Keratinocyte (primary cell): Measurements from ENCODE around the gene DNAJC7. TPM values are rescaled to one million over a fixed set of nuclear protein-coding genes. Genes with fewer than 3 reads are reported as not detected.

ENCODE experiments used
- DNase-seq: peaks from one replicate; pipeline ENCODE4 v3.0.0-alpha.2; 2011; ENCODE audit warnings: low read depth, missing footprints, low spot score
- FAIRE-seq: peaks from 2 replicates; lab custom pipeline; 2011; peaks lifted over from hg19 to GRCh38; lab: Jason Lieb, UNC
- H2AFZ ChIP-seq: 2 replicates; pipeline ENCODE4 v1.6.0; 2012; ENCODE audit warnings: low read length, control low read depth, inconsistent platforms; ENCODE audit not compliant: control insufficient read depth
- H3K27ac ChIP-seq: 2 replicates; pipeline ENCODE4 v1.5.1; 2011; ENCODE audit warnings: low read length; ENCODE audit not compliant: control insufficient read depth, insufficient read depth
- H3K27me3 ChIP-seq: 3 replicates; pipeline ENCODE4 v1.6.0; 2011; ENCODE audit warnings: low read length; ENCODE audit not compliant: control insufficient read depth, insufficient read depth; ENCODE audit errors: extremely low read depth
- H3K36me3 ChIP-seq, 2 experiments: 2 replicates in 1 of 2; 3 replicates in 1 of 2; pipeline ENCODE4 v1.5.1; 2011; ENCODE audit warnings: low read length in 2 of 2, mild to moderate bottlenecking in 1 of 2; ENCODE audit not compliant: control insufficient read depth in 2 of 2, insufficient read depth in 2 of 2; ENCODE audit errors: extremely low read depth in 1 of 2
- H3K4me1 ChIP-seq: 3 replicates; pipeline ENCODE4 v1.5.1; 2011; ENCODE audit warnings: low read length; ENCODE audit not compliant: control insufficient read depth, insufficient read depth; ENCODE audit errors: extremely low read depth
- H3K4me2 ChIP-seq: 3 replicates; pipeline ENCODE4 v1.6.0; 2011; ENCODE audit warnings: low read depth, low read length; ENCODE audit not compliant: control insufficient read depth, insufficient read depth; ENCODE audit errors: extremely low read depth
- H3K4me3 ChIP-seq, 3 experiments: fragments of 200-600 bp in 1 of 3; sonication (generic) in 1 of 3; 2 replicates in 2 of 3; 3 replicates in 1 of 3; pipeline ENCODE4 v1.5.1; 2011 to 2016; ENCODE audit warnings: low read length in 3 of 3, mild to moderate bottlenecking in 3 of 3, control low read depth in 2 of 3, inconsistent platforms in 1 of 3, low read depth in 1 of 3, mixed read lengths in 1 of 3, mixed run types in 1 of 3, moderate library complexity in 1 of 3; ENCODE audit not compliant: control insufficient read depth in 2 of 3, insufficient read depth in 2 of 3; ENCODE audit errors: extremely low read depth in 1 of 3
- H3K79me2 ChIP-seq: 2 replicates; pipeline ENCODE4 v1.6.0; 2012; ENCODE audit warnings: low read length; ENCODE audit not compliant: control insufficient read depth, insufficient read depth
- H3K9ac ChIP-seq: 3 replicates; pipeline ENCODE4 v1.6.0; 2011; ENCODE audit warnings: low read length; ENCODE audit not compliant: control insufficient read depth, insufficient read depth; ENCODE audit errors: extremely low read depth
- H3K9me1 ChIP-seq: 3 replicates; pipeline ENCODE4 v1.6.0; 2011; ENCODE audit warnings: low read length; ENCODE audit not compliant: control insufficient read depth, insufficient read depth; ENCODE audit errors: extremely low read depth
- H3K9me3 ChIP-seq: 2 replicates; pipeline ENCODE4 v1.5.1; 2012; ENCODE audit warnings: low read depth, low read length; ENCODE audit not compliant: control insufficient read depth
- H4K20me1 ChIP-seq: 3 replicates; pipeline ENCODE4 v1.6.0; 2011; ENCODE audit warnings: low read length; ENCODE audit not compliant: control insufficient read depth, insufficient read depth; ENCODE audit errors: extremely low read depth
- EZH2 ChIP-seq: IDR thresholded peaks from one replicate; pipeline ENCODE4 v1.6.1; 2012; ENCODE audit warnings: inconsistent platforms, mild to moderate bottlenecking, low read length, moderate library complexity
- dilution Hi-C: fragments of 300-500 bp; cut with MboI; formaldehyde crosslinking; loops from one replicate; pipeline ENCODE4 v1.7.0; 2020; ENCODE audit warnings: low sequenced_read_pairs; ENCODE audit not compliant: extremely low pct_ligation_motif_present
- polyA plus RNA-seq, 5 experiments: library from polyadenylated mRNA; depleted of rRNA in 3 of 5; stranded (reverse) in 3 of 5; stranded (forward) in 1 of 5; unstranded in 1 of 5; fragments of >200 nt; gene quantifications; 1 replicate in 1 of 5; 2 replicates in 3 of 5; 3 replicates in 1 of 5; pipeline versions ENCODE4 v1.2.1 to v1.2.3, GENCODE V29; 2011 to 2012; ENCODE audit warnings: missing spikeins in 2 of 5, low read depth in 1 of 5, low replicate concordance in 1 of 5
- TF ChIP-seq, protein P1 (sequence below), 3 experiments: IDR thresholded peaks in 1 of 3; conservative IDR thresholded peaks in 1 of 3; optimal IDR thresholded peaks in 1 of 3; 2 replicates in 2 of 3; 3 replicates in 1 of 3; pipeline versions ENCODE3 to v1.5.1; 2011; ENCODE audit warnings: low read length in 3 of 3, mild to moderate bottlenecking in 3 of 3, moderate library complexity in 2 of 3, control low read depth in 1 of 3, inconsistent platforms in 1 of 3; ENCODE audit not compliant: insufficient read depth in 2 of 3; ENCODE audit errors: extremely low read depth in 1 of 3

The DNAJC7 gene
- polyA plus RNA-seq, 1 donor (not counting 4 experiments of a cell fraction or from before 2014, with no cell fraction given) = 82.5 TPM

DNA sequence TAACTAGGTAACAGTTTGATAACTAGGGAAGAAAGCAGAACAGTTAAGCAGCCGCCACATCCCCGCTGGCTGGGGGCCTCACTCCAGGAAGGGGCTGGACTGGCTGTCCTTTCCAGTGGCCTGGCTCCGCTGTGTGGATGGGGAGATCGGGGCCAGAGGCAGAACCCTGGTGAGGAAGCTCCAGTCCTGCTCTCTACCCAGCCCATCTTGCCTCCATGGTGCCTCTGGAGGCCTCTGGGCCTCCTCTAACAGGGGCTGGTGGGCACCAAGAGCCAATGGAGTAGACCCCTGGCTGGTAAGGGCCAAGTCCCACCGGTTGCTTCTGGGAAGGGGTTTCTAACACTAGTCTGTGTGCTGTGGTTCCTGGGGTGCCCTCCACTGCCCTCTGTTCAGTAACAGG is 42.6 kb downstream of the DNAJC7 start:
- Histone ChIP-seq H3K4me2 (no peak overlapping the region), H3K9me1 (no peaks in the 10 kb centered on the region), H3K27me3 (no peaks in the 10 kb centered on the region), H3K36me3 (peaks cover 37 to 44% of the 10 kb centered on the region in 2 experiments), H3K27ac (no peak overlapping the region), H3K9ac (no peak overlapping the region), H3K9me3 (no peaks in the 10 kb centered on the region), H2AFZ (no peak overlapping the region), H4K20me1 (no peaks in the 10 kb centered on the region), H3K4me1 (peaks cover 5% of the 10 kb centered on the region), H3K4me3 (no peak overlapping the region), H3K79me2 (peaks cover 7% of the 10 kb centered on the region)
- no peak for DNase-seq
- no peak for FAIRE-seq
- dilution Hi-C loops = no loop called here
- no peak for TF ChIP-seq EZH2
- TF ChIP-seq, protein P1, sequence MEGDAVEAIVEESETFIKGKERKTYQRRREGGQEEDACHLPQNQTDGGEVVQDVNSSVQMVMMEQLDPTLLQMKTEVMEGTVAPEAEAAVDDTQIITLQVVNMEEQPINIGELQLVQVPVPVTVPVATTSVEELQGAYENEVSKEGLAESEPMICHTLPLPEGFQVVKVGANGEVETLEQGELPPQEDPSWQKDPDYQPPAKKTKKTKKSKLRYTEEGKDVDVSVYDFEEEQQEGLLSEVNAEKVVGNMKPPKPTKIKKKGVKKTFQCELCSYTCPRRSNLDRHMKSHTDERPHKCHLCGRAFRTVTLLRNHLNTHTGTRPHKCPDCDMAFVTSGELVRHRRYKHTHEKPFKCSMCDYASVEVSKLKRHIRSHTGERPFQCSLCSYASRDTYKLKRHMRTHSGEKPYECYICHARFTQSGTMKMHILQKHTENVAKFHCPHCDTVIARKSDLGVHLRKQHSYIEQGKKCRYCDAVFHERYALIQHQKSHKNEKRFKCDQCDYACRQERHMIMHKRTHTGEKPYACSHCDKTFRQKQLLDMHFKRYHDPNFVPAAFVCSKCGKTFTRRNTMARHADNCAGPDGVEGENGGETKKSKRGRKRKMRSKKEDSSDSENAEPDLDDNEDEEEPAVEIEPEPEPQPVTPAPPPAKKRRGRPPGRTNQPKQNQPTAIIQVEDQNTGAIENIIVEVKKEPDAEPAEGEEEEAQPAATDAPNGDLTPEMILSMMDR (optimal IDR thresholded peaks at IDR 0.05 in 1 of 3, IDR thresholded peaks at IDR 0.05 in 1 of 3, conservative IDR thresholded peaks at IDR 0.05 in 1 of 3; ENCODE audit: extremely low read depth in 1 of 3, insufficient read depth in 2 of 3, low read length in 3 of 3) = no peak

DNA sequence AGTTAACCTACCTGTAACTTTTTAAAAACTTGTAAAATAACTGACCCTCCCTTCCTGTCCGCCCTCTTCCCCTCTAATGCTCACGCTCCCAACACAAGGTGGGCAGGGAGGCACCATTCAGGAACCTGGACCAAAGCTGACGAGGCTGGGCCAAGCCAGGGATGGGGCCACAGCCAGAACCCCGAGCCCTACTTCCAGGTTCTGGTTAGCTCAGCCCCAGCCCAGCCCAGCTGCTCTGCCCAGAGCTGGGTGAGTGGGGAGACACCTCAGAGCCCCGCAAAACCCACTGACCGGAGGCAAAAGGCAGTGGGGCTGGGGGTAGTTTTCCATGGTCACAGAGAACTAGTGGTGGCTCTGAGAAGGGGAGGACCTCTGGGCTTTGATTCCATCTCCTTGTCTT is 43.2 kb downstream of the DNAJC7 start:
- Histone ChIP-seq H3K27ac (no peak overlapping the region), H4K20me1 (no peaks in the 10 kb centered on the region), H3K4me1 (peaks cover 5% of the 10 kb centered on the region), H3K79me2 (peaks cover 10% of the 10 kb centered on the region), H3K27me3 (no peaks in the 10 kb centered on the region), H3K9ac (no peak overlapping the region), H3K4me2 (no peak overlapping the region), H3K9me3 (no peaks in the 10 kb centered on the region), H3K36me3 (peaks cover 40 to 47% of the 10 kb centered on the region in 2 experiments), H3K4me3 (no peak overlapping the region), H2AFZ (no peak overlapping the region), H3K9me1 (no peaks in the 10 kb centered on the region)
- no peak for TF ChIP-seq EZH2
- TF ChIP-seq, protein P1 (optimal IDR thresholded peaks at IDR 0.05 in 1 of 3, IDR thresholded peaks at IDR 0.05 in 1 of 3, conservative IDR thresholded peaks at IDR 0.05 in 1 of 3; ENCODE audit: extremely low read depth in 1 of 3, insufficient read depth in 2 of 3, low read length in 3 of 3) = no peak
- no peak for FAIRE-seq
- no peak for DNase-seq
- dilution Hi-C loops = no loop called here
